Measurements from ENCODE around the gene DDX4. TPM values are rescaled to one million over a fixed set of nuclear protein-coding genes. Genes with fewer than 3 reads are reported as not detected.
"Not testable (repeated sequence)": the region's sequence is repeated elsewhere in the genome, so short reads cannot be mapped to it uniquely, and the experiment has no call there.

Gene DDX4
- total RNA-seq, 6 donors from 2014 or later, result not detected

DNA sequence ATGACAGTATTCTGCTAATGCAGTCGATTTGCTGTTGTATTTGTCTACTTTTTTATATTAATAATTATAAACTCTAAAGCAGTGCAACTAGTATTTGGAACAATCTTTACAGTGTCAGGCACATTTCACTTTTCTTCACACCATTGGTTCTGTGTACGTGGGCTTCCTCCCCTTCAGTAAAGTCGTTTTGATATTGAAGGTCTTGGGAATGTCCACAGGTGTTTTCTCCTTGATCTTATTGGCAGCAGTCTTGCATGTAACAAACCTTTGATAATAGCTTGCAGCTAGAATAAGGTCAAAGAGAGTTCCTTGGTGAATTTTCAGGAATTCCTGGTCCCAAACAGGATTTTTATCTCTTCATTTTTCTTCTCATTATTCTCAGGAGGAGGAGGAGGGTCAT, 12.2 kb downstream of the DDX4 start:
- ATAC-seq (ENCODE audit: low FRiP score in 2 of 2) (no peak), DNase-seq (no peak)
- Histone ChIP-seq H3K27me3 (no peaks in the 10 kb centered on the region), H3K9me3 (no peaks in the 10 kb centered on the region), H3K4me1 (no peaks in the 10 kb centered on the region), H3K4me3 (no peak overlapping the region), H3K27ac (no peak overlapping the region), H3K36me3 (no peaks in the 10 kb centered on the region)
- WGBS, 2 donors, result 65 to 78% methylated on average over 3 of the region's 3 CpGs
- TF ChIP-seq POLR2AphosphoS5 (IDR thresholded peaks at IDR 0.05), result no peak

DNA sequence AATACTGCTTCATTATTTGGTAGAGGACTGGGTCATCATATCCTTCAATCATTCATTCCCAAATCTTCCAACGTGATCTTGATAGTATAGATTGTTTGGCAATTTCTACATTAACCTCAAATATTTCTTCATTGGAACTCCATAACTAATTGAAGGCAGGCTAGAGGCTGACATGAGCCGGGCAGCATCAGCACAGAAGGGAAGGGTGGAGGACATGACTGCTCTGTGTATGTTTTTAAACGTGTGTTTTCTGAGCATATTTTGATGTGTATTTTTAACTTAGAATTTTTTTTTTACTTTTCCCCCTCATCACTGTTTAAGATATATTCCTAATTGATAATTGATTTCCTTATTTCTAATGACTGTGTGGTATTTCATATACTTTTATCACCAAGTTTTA, 12.6 kb downstream of the DDX4 start:
- Histone ChIP-seq H3K27me3 (no peaks in the 10 kb centered on the region), H3K4me3 (no peak overlapping the region), H3K27ac (no peak overlapping the region), H3K36me3 (no peaks in the 10 kb centered on the region), H3K4me1 (no peaks in the 10 kb centered on the region), H3K9me3 (no peaks in the 10 kb centered on the region)
- ATAC-seq (ENCODE audit: low FRiP score in 2 of 2), result no peak
- TF ChIP-seq, protein P1, sequence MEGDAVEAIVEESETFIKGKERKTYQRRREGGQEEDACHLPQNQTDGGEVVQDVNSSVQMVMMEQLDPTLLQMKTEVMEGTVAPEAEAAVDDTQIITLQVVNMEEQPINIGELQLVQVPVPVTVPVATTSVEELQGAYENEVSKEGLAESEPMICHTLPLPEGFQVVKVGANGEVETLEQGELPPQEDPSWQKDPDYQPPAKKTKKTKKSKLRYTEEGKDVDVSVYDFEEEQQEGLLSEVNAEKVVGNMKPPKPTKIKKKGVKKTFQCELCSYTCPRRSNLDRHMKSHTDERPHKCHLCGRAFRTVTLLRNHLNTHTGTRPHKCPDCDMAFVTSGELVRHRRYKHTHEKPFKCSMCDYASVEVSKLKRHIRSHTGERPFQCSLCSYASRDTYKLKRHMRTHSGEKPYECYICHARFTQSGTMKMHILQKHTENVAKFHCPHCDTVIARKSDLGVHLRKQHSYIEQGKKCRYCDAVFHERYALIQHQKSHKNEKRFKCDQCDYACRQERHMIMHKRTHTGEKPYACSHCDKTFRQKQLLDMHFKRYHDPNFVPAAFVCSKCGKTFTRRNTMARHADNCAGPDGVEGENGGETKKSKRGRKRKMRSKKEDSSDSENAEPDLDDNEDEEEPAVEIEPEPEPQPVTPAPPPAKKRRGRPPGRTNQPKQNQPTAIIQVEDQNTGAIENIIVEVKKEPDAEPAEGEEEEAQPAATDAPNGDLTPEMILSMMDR (IDR thresholded peaks at IDR 0.05), result no peak
- TF ChIP-seq POLR2AphosphoS5 (IDR thresholded peaks at IDR 0.05) (no peak), POLR2A (IDR thresholded peaks at IDR 0.05) (no peak), EP300 (IDR thresholded peaks at IDR 0.05) (no peak)
- no peak for DNase-seq
- 85 to 86% methylated on average over 3 of the region's 3 CpGs for WGBS, 2 donors

DNA sequence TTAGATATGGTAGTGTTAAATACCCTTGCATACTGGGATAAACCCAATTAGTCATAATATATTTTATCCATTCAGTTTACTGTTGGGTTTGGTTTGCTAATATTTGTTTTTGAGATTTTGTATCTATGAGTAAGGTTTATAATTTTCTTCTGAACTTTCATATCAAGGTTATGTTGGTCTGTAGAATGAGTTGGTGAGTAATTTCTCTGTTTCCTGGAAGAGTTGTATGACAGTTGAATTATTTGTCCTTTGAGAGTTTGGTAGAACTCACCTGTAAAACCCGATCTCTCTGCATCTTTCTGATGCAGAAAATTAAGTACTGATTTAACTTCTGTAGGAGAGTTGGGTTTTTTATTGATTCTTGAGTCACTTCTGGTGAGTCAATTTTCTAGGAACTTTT, 20.4 kb downstream of the DDX4 start:
- ATAC-seq (ENCODE audit: low FRiP score in 2 of 2) (no peak), DNase-seq (no peak)
- 79 to 100% methylated on average over 1 of the region's 1 CpG for WGBS, 2 donors
- Histone ChIP-seq H3K27me3 (no peaks in the 10 kb centered on the region), H3K36me3 (no peaks in the 10 kb centered on the region), H3K27ac (no peak overlapping the region), H3K9me3 (no peaks in the 10 kb centered on the region), H3K4me3 (no peak overlapping the region), H3K4me1 (no peaks in the 10 kb centered on the region)
- TF ChIP-seq EP300 (IDR thresholded peaks at IDR 0.05) (no peak), POLR2A (IDR thresholded peaks at IDR 0.05) (no peak), POLR2AphosphoS5 (IDR thresholded peaks at IDR 0.05) (no peak)
- TF ChIP-seq, protein P1 (IDR thresholded peaks at IDR 0.05), result no peak

DNA sequence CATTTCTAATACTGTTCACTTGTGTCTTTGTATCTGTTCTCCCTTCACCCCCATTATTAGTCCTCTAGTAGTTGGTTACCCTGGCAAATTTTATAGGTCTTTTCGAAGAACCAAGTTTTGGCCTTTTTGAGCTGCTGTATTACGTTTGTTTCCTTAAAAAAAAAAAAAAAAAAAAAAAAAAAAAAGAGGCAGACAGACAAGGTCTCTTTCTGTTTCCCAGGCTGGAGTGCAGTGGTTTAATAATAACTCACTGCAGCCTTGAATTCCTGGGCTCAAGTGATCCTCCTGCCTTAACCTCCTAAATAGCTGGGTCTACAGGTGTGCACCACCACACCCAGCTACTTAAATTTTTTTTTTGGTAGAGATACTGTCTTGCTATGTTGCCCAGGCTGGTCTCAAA, 20.9 kb downstream of the DDX4 start:
- H3K27me3 ChIP-seq, result no peaks in the 10 kb centered on the region
- TF ChIP-seq POLR2AphosphoS5 (IDR thresholded peaks at IDR 0.05) (no peak), EP300 (IDR thresholded peaks at IDR 0.05) (no peak), POLR2A (IDR thresholded peaks at IDR 0.05) (no peak)
- TF ChIP-seq, protein P1 (IDR thresholded peaks at IDR 0.05), result no peak
- no peak overlapping the region for H3K4me3 ChIP-seq
- no peak for DNase-seq
- H3K4me1 ChIP-seq, result no peaks in the 10 kb centered on the region
- no peak overlapping the region for H3K27ac ChIP-seq
- no peaks in the 10 kb centered on the region for H3K36me3 ChIP-seq
- H3K9me3 ChIP-seq, result no peaks in the 10 kb centered on the region
- 79 to 81% methylated on average over 2 of the region's 2 CpGs for WGBS, 2 donors
- ATAC-seq (ENCODE audit: low FRiP score in 2 of 2), result no peak

DNA sequence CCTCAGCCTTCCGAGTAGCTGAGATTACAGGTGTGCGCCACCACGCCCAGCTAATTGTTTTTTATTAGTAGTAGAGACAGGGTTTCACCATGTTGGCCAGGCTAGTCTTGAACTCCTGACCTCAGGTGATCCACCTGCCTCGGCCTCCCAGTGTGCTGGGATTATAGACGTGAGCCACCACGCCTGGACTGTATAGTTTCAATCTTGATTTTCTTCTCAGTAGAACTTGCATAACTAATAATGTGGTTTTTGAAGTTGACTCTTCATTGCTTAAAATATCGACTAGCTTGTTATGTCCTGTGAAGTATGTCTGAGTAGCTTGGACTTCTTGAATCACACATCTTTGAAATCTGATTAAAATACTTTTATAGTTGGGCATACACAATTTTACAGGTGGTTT, 23.9 kb downstream of the DDX4 start:
- not testable (repeated sequence) for H3K27me3 ChIP-seq; ATAC-seq (ENCODE audit: low FRiP score in 2 of 2); H3K36me3 ChIP-seq; H3K4me3 ChIP-seq; H3K9me3 ChIP-seq; H3K4me1 ChIP-seq; DNase-seq; H3K27ac ChIP-seq
- 85 to 94% methylated on average over 7 of the region's 7 CpGs for WGBS, 2 donors

DNA sequence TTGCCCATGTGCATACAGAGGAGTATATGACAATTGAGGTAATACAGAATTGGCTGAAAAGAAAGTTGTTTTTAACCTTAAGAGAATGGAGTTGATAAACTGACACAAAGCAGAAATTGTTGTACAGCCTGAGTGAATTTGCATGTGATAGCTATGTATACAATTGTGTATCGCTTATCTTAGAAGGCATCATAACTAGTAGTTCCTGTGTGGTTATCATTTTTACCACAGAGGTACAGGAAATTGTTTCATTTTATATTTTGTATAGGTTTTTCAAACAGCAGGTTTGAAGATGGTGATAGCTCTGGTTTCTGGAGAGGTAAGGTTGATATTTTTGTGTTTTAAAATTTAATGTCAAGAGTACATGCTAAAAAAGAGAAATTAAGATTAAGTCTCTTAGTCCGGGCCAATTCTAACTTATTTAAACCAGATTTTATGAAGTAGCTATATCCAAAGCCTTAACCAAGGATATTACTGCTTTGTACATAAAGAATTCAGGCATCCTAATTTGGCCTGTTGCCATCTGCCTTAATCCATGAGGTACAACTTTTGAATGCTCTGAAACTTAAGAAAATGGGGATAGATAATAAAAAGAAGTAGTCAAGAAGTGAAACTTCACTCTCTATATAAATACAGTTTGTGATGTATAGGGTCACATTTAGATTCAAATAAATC, 26.0 kb downstream of the DDX4 start:
- no peak overlapping the region for H3K27ac ChIP-seq
- H3K9me3 ChIP-seq, result no peaks in the 10 kb centered on the region
- H3K27me3 ChIP-seq, result no peaks in the 10 kb centered on the region
- ATAC-seq (ENCODE audit: low FRiP score in 2 of 2) (no peak), DNase-seq (no peak)
- H3K36me3 ChIP-seq, result no peaks in the 10 kb centered on the region
- H3K4me3 ChIP-seq, result no peak overlapping the region
- no peak for TF ChIP-seq POLR2A (IDR thresholded peaks at IDR 0.05)
- no peak for TF ChIP-seq EP300 (IDR thresholded peaks at IDR 0.05)
- TF ChIP-seq, protein P1 (IDR thresholded peaks at IDR 0.05), result no peak
- TF ChIP-seq POLR2AphosphoS5 (IDR thresholded peaks at IDR 0.05), result no peak
- 80 to 83% methylated on average over 2 of the region's 2 CpGs for WGBS, 2 donors
- no peaks in the 10 kb centered on the region for H3K4me1 ChIP-seq

Data from upper lobe of left lung (tissue), 6 donors.